DMS153 (cell line): Measurements from ENCODE around the gene AKAP13.

Experiments
- DNase-seq: peaks from one replicate; lab custom pipeline; 2025; lab: John Stamatoyannopoulos, UW

Gene AKAP13

GRCh38 chr15:85386261-85386660 lies 5.9 kb downstream of the AKAP13 start:
- DNase-seq: no peak

GRCh38 chr15:85388566-85389305 lies 8.3 kb downstream of the AKAP13 start:
- no peak for DNase-seq

- DNase-seq: no peak
Observed at GRCh38 chr15:85389306-85389650, 8.9 kb downstream of the AKAP13 start.

GRCh38 chr15:85389772-85390171 lies 9.4 kb downstream of the AKAP13 start:
- DNase-seq: no peak

- no peak for DNase-seq
Observed at GRCh38 chr15:85393210-85393609, 12.8 kb downstream of the AKAP13 start.

- no peak for DNase-seq
Observed at GRCh38 chr15:85394554-85395333, 14.3 kb downstream of the AKAP13 start.

GRCh38 chr15:85396554-85396953 lies 16.2 kb downstream of the AKAP13 start:
- no peak for DNase-seq

- no peak for DNase-seq
Observed at GRCh38 chr15:85397151-85397550, 16.7 kb downstream of the AKAP13 start.

- no peak for DNase-seq
Observed at GRCh38 chr15:85397926-85398325, 17.5 kb downstream of the AKAP13 start.

- no peak for DNase-seq
Observed at GRCh38 chr15:85398822-85399221, 18.4 kb downstream of the AKAP13 start.

- DNase-seq: no peak
Observed at GRCh38 chr15:85399627-85400026, 19.2 kb downstream of the AKAP13 start.

- DNase-seq: no peak
Observed at GRCh38 chr15:85400606-85401005, 20.2 kb downstream of the AKAP13 start.

- no peak for DNase-seq
Observed at GRCh38 chr15:85401108-85401774, 20.8 kb downstream of the AKAP13 start.

GRCh38 chr15:85402195-85402881 lies 21.9 kb downstream of the AKAP13 start:
- no peak for DNase-seq

GRCh38 chr15:85403745-85404144 lies 23.3 kb downstream of the AKAP13 start:
- DNase-seq: no peak

GRCh38 chr15:85404176-85404917 lies 23.9 kb downstream of the AKAP13 start:
- no peak for DNase-seq

GRCh38 chr15:85404918-85405866 lies 24.8 kb downstream of the AKAP13 start:
- DNase-seq: no peak

GRCh38 chr15:85406916-85407315 lies 26.5 kb downstream of the AKAP13 start:
- DNase-seq: no peak

GRCh38 chr15:85407421-85408269 lies 27.2 kb downstream of the AKAP13 start:
- DNase-seq: peak; percentile 14
